GM23338 (cell line): ENCODE results near the gene CES4A.

Source experiments
- EZH2 ChIP-seq: fragments of 200-600 bp; sonication (generic); IDR thresholded peaks from one replicate; pipeline ENCODE4 v1.8.0; 2017; ENCODE audit warnings: antibody characterized with exemption, mild to moderate bottlenecking, low read depth; ENCODE audit not compliant: unreplicated experiment
- JUNB ChIP-seq: IDR thresholded peaks from one replicate; pipeline ENCODE4 v1.6.1; 2016; ENCODE audit warnings: antibody characterized with exemption; ENCODE audit not compliant: unreplicated experiment
- POLR2AphosphoS5 ChIP-seq: IDR thresholded peaks from 2 replicates; pipeline ENCODE4 v1.6.1; 2016; ENCODE audit warnings: antibody characterized with exemption, low read depth
- REST ChIP-seq: IDR thresholded peaks from one replicate; pipeline ENCODE4 v1.6.1; 2018; ENCODE audit warnings: antibody characterized with exemption; ENCODE audit not compliant: unreplicated experiment

- TF ChIP-seq REST (no peak), EZH2 (no peak), POLR2AphosphoS5 (no peak), JUNB (no peak)
These were observed at the start of gene CES4A for GRCh38 chr16:66988197-66988788.
